ENCODE data around the gene SLC6A18.
A peak's percentile ranks its signal among the peaks of the same experiment; 100 is the strongest.

Gene SLC6A18

DNA sequence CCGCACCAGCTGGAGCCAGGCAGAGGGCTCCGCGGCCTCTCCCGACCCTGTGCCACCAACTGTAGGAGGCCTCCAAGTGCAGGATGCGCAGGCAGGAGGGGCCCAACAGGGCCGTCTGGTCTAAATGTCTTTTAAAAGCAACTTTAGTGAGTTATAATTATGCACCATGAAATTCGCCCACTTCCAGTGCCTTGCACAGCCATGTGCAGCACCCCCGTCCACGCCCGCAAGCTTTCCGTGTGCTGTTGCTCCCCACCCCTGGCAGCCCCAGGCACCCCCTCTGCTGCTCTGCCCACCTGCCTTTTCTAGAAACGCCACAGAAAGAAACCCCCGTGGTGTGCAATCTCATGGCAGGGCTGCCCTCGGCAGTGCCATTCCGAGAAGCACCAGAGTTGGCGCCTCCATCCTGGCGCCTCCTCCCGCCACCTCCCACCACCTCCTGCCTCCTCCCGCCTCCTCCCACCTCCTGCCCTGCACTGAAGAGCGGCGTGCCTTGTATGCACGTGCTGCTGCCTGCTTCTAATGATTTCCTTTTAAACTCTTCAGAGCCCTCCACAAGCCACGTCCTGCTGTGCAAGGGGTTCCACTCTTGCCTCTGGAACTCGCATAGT, 7.5 kb upstream of the SLC6A18 start:
- TF ChIP-seq JUND (IDR thresholded peaks at IDR 0.05; ENCODE audit: low read depth): no peak
- peak in 1 of 2 experiments; percentile 26 for DNase-seq (ENCODE audit: low read depth in 1 of 2, low spot score in 1 of 2)
- in situ Hi-C loops (cut with HindIII; ENCODE audit: low pct_unique_long_range_greater_than_20kb, low sequenced_read_pairs): no loop called here

DNA sequence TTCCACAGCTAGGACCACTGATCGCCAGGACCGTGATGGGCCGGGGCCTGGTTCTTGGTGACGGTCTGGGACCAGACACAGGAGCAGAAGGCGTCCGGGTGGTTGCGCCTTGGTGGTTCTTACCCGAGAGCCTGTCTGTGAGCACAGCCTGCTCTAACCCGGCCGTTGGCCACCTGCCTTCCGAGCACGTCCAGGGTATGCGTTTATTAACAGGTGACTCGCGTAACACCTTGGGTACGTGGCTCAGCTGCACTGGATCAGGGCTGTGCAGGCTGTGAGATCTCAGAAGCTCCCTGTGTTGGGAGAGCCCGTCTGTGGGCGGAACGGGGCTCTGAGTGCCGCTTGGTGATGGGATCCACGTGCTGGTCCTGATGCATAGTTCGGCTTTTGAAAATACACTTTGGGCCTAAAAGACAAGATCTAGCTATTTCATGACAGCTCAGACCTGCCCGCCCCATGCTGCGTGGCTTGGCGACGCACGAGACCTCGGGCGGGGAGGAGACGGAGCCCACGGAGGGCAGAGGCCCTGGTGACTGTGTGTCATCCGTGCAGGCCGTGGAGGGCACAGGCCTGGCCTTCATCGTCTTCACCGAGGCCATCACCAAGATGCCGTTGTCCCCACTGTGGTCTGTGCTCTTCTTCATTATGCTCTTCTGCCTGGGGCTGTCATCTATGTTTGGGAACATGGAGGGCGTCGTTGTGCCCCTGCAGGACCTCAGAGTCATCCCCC, 6.7 kb upstream of the SLC6A18 start:
- TF ChIP-seq JUND (IDR thresholded peaks at IDR 0.05; ENCODE audit: low read depth): no peak
- in situ Hi-C loops (cut with HindIII; ENCODE audit: low pct_unique_long_range_greater_than_20kb, low sequenced_read_pairs): no loop called here
- no peak for DNase-seq (ENCODE audit: low read depth in 1 of 2, low spot score in 1 of 2)

- DNase-seq (ENCODE audit: low read depth in 1 of 2, low spot score in 1 of 2): no peak
- TF ChIP-seq JUND (IDR thresholded peaks at IDR 0.05; ENCODE audit: low read depth): no peak
These were observed 5.9 kb upstream of the SLC6A18 start for GRCh38 chr5:1219098-1219767.

GRCh38 chr5:1219768-1220100, 5.4 kb upstream of the SLC6A18 start:
- no peak for DNase-seq (ENCODE audit: low read depth in 1 of 2, low spot score in 1 of 2)
- TF ChIP-seq JUND (IDR thresholded peaks at IDR 0.05; ENCODE audit: low read depth): no peak
- in situ Hi-C loops (cut with HindIII; ENCODE audit: low pct_unique_long_range_greater_than_20kb, low sequenced_read_pairs): no loop called here

More at GRCh38 chr5:1219098-1219767, 5.9 kb upstream of the SLC6A18 start:
- in situ Hi-C loops (cut with HindIII; ENCODE audit: low pct_unique_long_range_greater_than_20kb, low sequenced_read_pairs): no loop called here

GRCh38 chr5:1220351-1220750, 4.8 kb upstream of the SLC6A18 start:
- TF ChIP-seq JUND (IDR thresholded peaks at IDR 0.05; ENCODE audit: low read depth): no peak
- DNase-seq (ENCODE audit: low read depth in 1 of 2, low spot score in 1 of 2): no peak
- in situ Hi-C loops (cut with HindIII; ENCODE audit: low pct_unique_long_range_greater_than_20kb, low sequenced_read_pairs): no loop called here

DNA sequence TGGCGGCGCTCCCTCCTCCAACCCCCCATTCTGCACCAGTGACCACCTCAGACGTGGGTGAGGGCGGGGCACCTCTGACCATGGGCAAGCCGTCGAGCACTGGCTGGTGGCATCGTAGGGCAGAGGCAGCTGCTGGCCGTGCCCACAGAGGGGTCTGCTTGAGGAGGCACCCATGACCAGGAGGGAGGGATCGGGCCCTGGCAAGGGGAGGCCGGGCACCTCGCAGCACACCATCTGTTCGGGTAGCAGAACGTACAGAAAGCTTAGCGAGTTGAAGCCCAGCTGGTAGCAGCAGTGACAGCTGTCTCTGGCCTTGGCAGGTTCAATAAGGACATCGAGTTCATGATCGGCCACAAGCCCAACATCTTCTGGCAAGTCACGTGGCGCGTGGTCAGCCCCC, 4.3 kb upstream of the SLC6A18 start:
- in situ Hi-C loops (cut with HindIII; ENCODE audit: low pct_unique_long_range_greater_than_20kb, low sequenced_read_pairs): no loop called here
- no peak for DNase-seq (ENCODE audit: low read depth in 1 of 2, low spot score in 1 of 2)
- no peak for TF ChIP-seq JUND (IDR thresholded peaks at IDR 0.05; ENCODE audit: low read depth)

GRCh38 chr5:1221721-1222120, 3.5 kb upstream of the SLC6A18 start:
- in situ Hi-C loops (cut with HindIII; ENCODE audit: low pct_unique_long_range_greater_than_20kb, low sequenced_read_pairs): no loop called here
- DNase-seq (ENCODE audit: low read depth in 1 of 2, low spot score in 1 of 2): no peak
- TF ChIP-seq JUND (IDR thresholded peaks at IDR 0.05; ENCODE audit: low read depth): no peak

GRCh38 chr5:1222147-1222546, 3.0 kb upstream of the SLC6A18 start:
- no peak for DNase-seq (ENCODE audit: low read depth in 1 of 2, low spot score in 1 of 2)
- no peak for TF ChIP-seq JUND (IDR thresholded peaks at IDR 0.05; ENCODE audit: low read depth)
- in situ Hi-C loops (cut with HindIII; ENCODE audit: low pct_unique_long_range_greater_than_20kb, low sequenced_read_pairs): no loop called here

- no peak for DNase-seq (ENCODE audit: low read depth in 1 of 2, low spot score in 1 of 2)
- in situ Hi-C loops (cut with HindIII; ENCODE audit: low pct_unique_long_range_greater_than_20kb, low sequenced_read_pairs): no loop called here
- TF ChIP-seq JUND (IDR thresholded peaks at IDR 0.05; ENCODE audit: low read depth): no peak
These were observed 2.4 kb upstream of the SLC6A18 start for GRCh38 chr5:1222621-1223277.

- TF ChIP-seq JUND (IDR thresholded peaks at IDR 0.05; ENCODE audit: low read depth): no peak
- DNase-seq (ENCODE audit: low read depth in 1 of 2, low spot score in 1 of 2): no peak
- in situ Hi-C loops (cut with HindIII; ENCODE audit: low pct_unique_long_range_greater_than_20kb, low sequenced_read_pairs): no loop called here
These were observed 1.9 kb upstream of the SLC6A18 start for GRCh38 chr5:1223278-1223670.

GRCh38 chr5:1224631-1225030, 550 bp upstream of the SLC6A18 start:
- no peak for TF ChIP-seq JUND (IDR thresholded peaks at IDR 0.05; ENCODE audit: low read depth)
- DNase-seq (ENCODE audit: low read depth in 1 of 2, low spot score in 1 of 2): no peak
- in situ Hi-C loops (cut with HindIII; ENCODE audit: low pct_unique_long_range_greater_than_20kb, low sequenced_read_pairs): no loop called here

GRCh38 chr5:1226231-1226630, 1.1 kb downstream of the SLC6A18 start:
- no peak for DNase-seq (ENCODE audit: low read depth in 1 of 2, low spot score in 1 of 2)
- in situ Hi-C loops (cut with HindIII; ENCODE audit: low pct_unique_long_range_greater_than_20kb, low sequenced_read_pairs): no loop called here
- TF ChIP-seq JUND (IDR thresholded peaks at IDR 0.05; ENCODE audit: low read depth): no peak

Measured in T47D (cell line).